Caco-2 (cell line): Measurements from ENCODE around the gene DPYSL5. TPM values are rescaled to one million over a fixed set of nuclear protein-coding genes. Genes with fewer than 3 reads are reported as not detected.

Experiments
- BruUV-seq: library from RNA; stranded (reverse); fragments of 400-500 nt; replicated peaks from 2 replicates; lab custom pipeline; 2021; lab: Mats Ljungman, UMichigan
- CTCF ChIA-PET: fragments of 300-600 bp; sonication (Branson Sonifier 250); formaldehyde crosslinking; loops from one replicate; lab custom pipeline; 2022; ENCODE audit warnings: antibody characterized with exemption; lab: Charles Lee
- POLR2A ChIA-PET: fragments of 300-600 bp; sonication (Branson Sonifier 250); formaldehyde crosslinking; loops from one replicate; lab custom pipeline; 2022; ENCODE audit warnings: antibody characterized with exemption; lab: Charles Lee
- DNase-seq, 2 experiments: peaks; one replicate each; pipeline versions ENCODE4 v3.0.0 to v3.0.0-alpha.2; 2020 to 2022
- H3K27me3 ChIP-seq: replicated peaks from 2 replicates; pipeline ENCODE4 v1.6.0; 2011; ENCODE audit warnings: low read length; ENCODE audit not compliant: control insufficient read depth, insufficient read depth
- H3K36me3 ChIP-seq: 2 replicates; pipeline ENCODE4 v1.5.1; 2011; ENCODE audit warnings: low read length; ENCODE audit not compliant: control insufficient read depth, insufficient read depth
- H3K4me1 ChIP-seq: fragments of 250-450 bp; sonication (Bioruptor Pico); 2 replicates; pipeline ENCODE4 v1.5.1; 2020; ENCODE audit warnings: mild to moderate bottlenecking
- H3K4me3 ChIP-seq: 2 replicates; pipeline ENCODE4 v1.5.1; 2011; ENCODE audit warnings: low read depth, mild to moderate bottlenecking, control low read depth, low read length
- H3K9me3 ChIP-seq: fragments of 250-450 bp; sonication (Bioruptor Pico); 2 replicates; pipeline ENCODE4 v1.5.1; 2020; ENCODE audit warnings: mild to moderate bottlenecking, moderate library complexity
- H3K27ac Mint-ChIP-seq: one replicate; pipeline ENCODE4 v1.8.0; 2022; ENCODE audit warnings: mixed read lengths; ENCODE audit not compliant: unreplicated experiment
- H3K27me3 Mint-ChIP-seq: one replicate; pipeline ENCODE4 v1.8.0; 2022; ENCODE audit warnings: mixed read lengths; ENCODE audit not compliant: insufficient read depth, unreplicated experiment
- H3K36me3 Mint-ChIP-seq: one replicate; pipeline ENCODE4 v1.8.0; 2022; ENCODE audit warnings: mild to moderate bottlenecking, mixed read lengths; ENCODE audit not compliant: insufficient read depth, unreplicated experiment
- H3K4me1 Mint-ChIP-seq: one replicate; pipeline ENCODE4 v1.8.0; 2022; ENCODE audit warnings: low read depth, mixed read lengths; ENCODE audit not compliant: unreplicated experiment
- H3K4me3 Mint-ChIP-seq: one replicate; pipeline ENCODE4 v1.8.0; 2022; ENCODE audit warnings: mild to moderate bottlenecking, moderate library complexity, mixed read lengths; ENCODE audit not compliant: unreplicated experiment
- H3K9me3 Mint-ChIP-seq: one replicate; pipeline ENCODE4 v1.8.0; 2022; ENCODE audit warnings: mixed read lengths; ENCODE audit not compliant: unreplicated experiment
- CTCF ChIP-seq, 2 experiments: fragments of 200-600 bp in 1 of 2; IDR thresholded peaks; 1 replicate in 1 of 2; 2 replicates in 1 of 2; pipeline versions ENCODE4 v1.5.1 to v1.8.0; 2011 to 2022; ENCODE audit warnings: antibody characterized with exemption in 1 of 2, control low read depth in 1 of 2, inconsistent platforms in 1 of 2, low read depth in 1 of 2, low read length in 1 of 2, mild to moderate bottlenecking in 1 of 2, moderate library complexity in 1 of 2; ENCODE audit not compliant: insufficient read depth in 1 of 2, severe bottlenecking in 1 of 2, unreplicated experiment in 1 of 2
- intact Hi-C: fragments of 100-400 bp; cut with micrococcal nuclease; formaldehyde crosslinking; loops from one replicate; pipeline ENCODE4 v1.10.0; 2022; ENCODE audit not compliant: unreplicated experiment
- total RNA-seq: library from RNA; stranded (reverse); gene quantifications from 2 replicates; pipeline ENCODE4 v1.2.3, GENCODE V29; 2022

Gene DPYSL5
- total RNA-seq, 1 experiment from 2014 or later, result 2.4 TPM

GRCh38 chr2:26936855-26937254 lies 88.9 kb downstream of the DPYSL5 start:
- no peaks in the 10 kb centered on the region for H3K9me3 Mint-ChIP-seq
- POLR2A ChIA-PET, result no interaction called here
- no peak overlapping the region for H3K27ac Mint-ChIP-seq
- H3K27me3 Mint-ChIP-seq, result peaks cover 4% of the 10 kb centered on the region
- H3K4me3 ChIP-seq, result no peak overlapping the region
- no peak for TF ChIP-seq CTCF (IDR thresholded peaks at IDR 0.05; ENCODE audit: insufficient read depth in 1 of 2, low read depth in 1 of 2, low read length in 1 of 2, severe bottlenecking in 1 of 2, unreplicated experiment in 1 of 2)
- intact Hi-C loops, result no loop called here
- no TSS peak for BruUV-seq
- H3K9me3 ChIP-seq, result no peaks in the 10 kb centered on the region
- no peak overlapping the region for H3K4me3 Mint-ChIP-seq
- CTCF ChIA-PET, result interaction anchor here (0.8 to 1.4 kb wide), 2 partner anchors 88 to 91 kb away, joined by 3 to 4 read pairs; no protein-coding TSS in a partner anchor
- no peaks in the 10 kb centered on the region for H3K4me1 ChIP-seq
- no peaks in the 10 kb centered on the region for H3K36me3 ChIP-seq
- H3K27me3 ChIP-seq, result no peaks in the 10 kb centered on the region
- no peak for DNase-seq
- no peaks in the 10 kb centered on the region for H3K36me3 Mint-ChIP-seq
- no peaks in the 10 kb centered on the region for H3K4me1 Mint-ChIP-seq

GRCh38 chr2:26938399-26939118 lies 90.6 kb downstream of the DPYSL5 start:
- no peak for DNase-seq
- no peaks in the 10 kb centered on the region for H3K9me3 ChIP-seq
- CTCF ChIA-PET, result interaction anchor here (0.6 kb wide), 1 partner anchor 354 kb away, joined by 3 read pairs; no protein-coding TSS in a partner anchor
- no peak overlapping the region for H3K4me3 ChIP-seq
- no peak overlapping the region for H3K27ac Mint-ChIP-seq
- peaks cover 7% of the 10 kb centered on the region for H3K27me3 Mint-ChIP-seq
- H3K4me1 ChIP-seq, result no peaks in the 10 kb centered on the region
- no peak overlapping the region for H3K4me3 Mint-ChIP-seq
- no TSS peak for BruUV-seq
- no peaks in the 10 kb centered on the region for H3K36me3 ChIP-seq
- POLR2A ChIA-PET, result no interaction called here
- H3K4me1 Mint-ChIP-seq, result peaks cover 6% of the 10 kb centered on the region
- no peaks in the 10 kb centered on the region for H3K27me3 ChIP-seq
- intact Hi-C loops, result no loop called here
- H3K9me3 Mint-ChIP-seq, result no peaks in the 10 kb centered on the region
- no peaks in the 10 kb centered on the region for H3K36me3 Mint-ChIP-seq
- no peak for TF ChIP-seq CTCF (IDR thresholded peaks at IDR 0.05; ENCODE audit: insufficient read depth in 1 of 2, low read depth in 1 of 2, low read length in 1 of 2, severe bottlenecking in 1 of 2, unreplicated experiment in 1 of 2)

- no peaks in the 10 kb centered on the region for H3K36me3 Mint-ChIP-seq
- POLR2A ChIA-PET, result interaction anchor here (0.7 kb wide), 1 partner anchor 171 kb away, joined by 5 read pairs; no protein-coding TSS in a partner anchor
- peaks cover 6% of the 10 kb centered on the region for H3K4me1 Mint-ChIP-seq
- no peak overlapping the region for H3K4me3 Mint-ChIP-seq
- CTCF ChIA-PET, result interaction anchor here (3.8 kb wide), 1 partner anchor 94 kb away, joined by 77 read pairs; no protein-coding TSS in a partner anchor
- H3K27me3 Mint-ChIP-seq, result peaks cover 7% of the 10 kb centered on the region
- intact Hi-C loops, result no loop called here
- no peaks in the 10 kb centered on the region for H3K9me3 ChIP-seq
- H3K9me3 Mint-ChIP-seq, result no peaks in the 10 kb centered on the region
- no peaks in the 10 kb centered on the region for H3K27me3 ChIP-seq
- H3K36me3 ChIP-seq, result no peaks in the 10 kb centered on the region
- BruUV-seq, result no TSS peak
- no peak overlapping the region for H3K4me3 ChIP-seq
- H3K27ac Mint-ChIP-seq, result no peak overlapping the region
- DNase-seq, result no peak
- no peak for TF ChIP-seq CTCF (IDR thresholded peaks at IDR 0.05; ENCODE audit: insufficient read depth in 1 of 2, low read depth in 1 of 2, low read length in 1 of 2, severe bottlenecking in 1 of 2, unreplicated experiment in 1 of 2)
- no peaks in the 10 kb centered on the region for H3K4me1 ChIP-seq
These were observed 92.1 kb downstream of the DPYSL5 start for GRCh38 chr2:26940001-26940400.
